CD4-positive, alpha-beta T cell treated with Interleukin-15 for 4 hours (primary cell): Measurements from ENCODE around the gene CEACAM21.

Experiments used
- DNase-seq: peaks from one replicate; pipeline ENCODE4 v3.0.0-alpha.2; 2020; ENCODE audit warnings: low spot score

Gene CEACAM21

DNA sequence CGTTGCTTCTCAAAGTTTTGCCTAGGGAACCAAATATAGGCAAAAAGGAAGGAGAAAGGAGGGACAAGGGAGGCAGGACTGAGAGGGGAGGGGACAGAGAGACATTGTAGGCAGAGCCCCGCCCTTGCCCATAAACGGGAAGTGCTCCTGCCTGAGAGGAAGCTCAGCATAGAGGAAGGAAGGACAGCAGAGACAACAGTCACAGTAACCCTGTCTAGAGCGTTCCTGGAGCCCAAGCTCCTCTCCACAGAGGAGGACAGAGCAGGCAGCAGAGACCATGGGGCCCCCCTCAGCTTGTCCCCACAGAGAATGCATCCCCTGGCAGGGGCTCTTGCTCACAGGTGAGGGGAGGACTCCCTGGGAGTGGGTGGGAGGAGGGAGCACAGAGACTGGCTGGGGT, at the start of gene CEACAM21:
Gene CEACAM21, plus strand, starts transcription at position 169 of the 400 bp plus-strand sequence. Its CDS starts 109 bp downstream, at position 278.
- peak; percentile 52 for DNase-seq

DNA sequence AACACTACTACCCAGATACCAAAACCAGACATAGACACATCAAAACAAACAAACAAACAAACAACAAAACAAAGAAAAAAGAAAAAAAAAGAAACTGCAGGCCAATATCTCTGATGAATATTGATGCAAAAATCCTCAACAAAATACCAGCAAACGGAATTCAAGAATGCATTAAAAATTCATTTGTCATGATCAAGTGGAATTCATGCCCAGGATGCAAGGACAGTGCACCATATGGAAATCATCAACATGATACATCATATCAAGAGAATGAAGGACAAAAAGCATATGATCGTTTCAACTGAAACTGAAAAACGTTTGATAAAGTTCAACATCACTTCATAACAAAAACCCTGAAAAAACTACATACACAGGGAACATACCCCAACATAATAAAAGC, 48.9 kb upstream of the CEACAM21 start:
- DNase-seq: no peak

DNA sequence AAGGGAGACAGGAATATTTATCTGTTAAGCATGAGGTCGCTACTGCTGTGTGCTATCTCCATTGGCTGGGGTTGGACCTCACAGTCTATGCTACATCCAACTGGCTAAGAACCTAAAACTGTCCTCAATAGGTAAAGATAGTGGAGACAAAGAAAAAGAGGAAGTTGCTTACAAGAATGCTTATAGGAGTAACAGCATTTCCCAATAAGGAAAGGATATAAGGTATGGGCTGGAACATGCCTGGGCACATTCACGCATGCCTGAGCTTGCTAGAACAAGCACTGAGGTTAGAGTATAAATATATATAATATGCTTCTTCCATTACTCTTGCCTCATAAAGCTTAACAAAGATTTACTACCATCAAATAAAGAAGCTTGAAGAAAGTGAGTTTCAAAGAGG, 47.9 kb upstream of the CEACAM21 start:
- DNase-seq: no peak

DNA sequence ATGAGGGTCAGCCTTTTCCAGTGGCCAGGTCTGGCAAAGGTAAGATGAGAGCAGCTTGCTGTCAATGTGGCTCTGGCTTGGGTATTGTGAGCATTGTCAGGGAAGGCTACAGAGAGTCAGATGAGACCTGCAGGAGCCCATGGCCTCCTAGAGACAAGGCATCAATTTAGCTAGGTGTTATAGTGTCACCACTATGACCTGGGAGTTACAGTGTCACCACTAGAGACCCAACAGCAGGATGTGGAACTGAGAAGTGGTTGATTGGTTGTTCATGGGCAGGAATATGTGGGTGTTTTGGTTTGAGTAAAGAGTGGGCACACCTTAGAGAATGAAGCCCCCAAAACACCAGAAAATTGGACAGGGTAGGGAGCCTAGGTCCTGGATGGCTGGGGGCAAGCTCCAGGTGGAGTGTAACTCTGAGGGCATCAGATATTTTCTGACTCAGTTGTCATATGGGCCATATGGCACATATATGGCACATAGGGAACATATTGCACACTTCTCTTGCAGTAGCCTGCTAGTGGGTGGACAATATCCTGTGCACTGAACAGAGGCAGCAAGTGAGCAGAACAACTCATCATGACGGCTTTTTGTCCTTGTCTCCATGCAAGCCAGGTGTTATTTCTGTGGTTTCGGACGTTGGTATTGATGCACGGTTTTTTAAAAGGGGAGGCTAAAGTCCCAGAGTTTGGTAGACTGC, 46.3 kb upstream of the CEACAM21 start:
- DNase-seq: no peak

DNA sequence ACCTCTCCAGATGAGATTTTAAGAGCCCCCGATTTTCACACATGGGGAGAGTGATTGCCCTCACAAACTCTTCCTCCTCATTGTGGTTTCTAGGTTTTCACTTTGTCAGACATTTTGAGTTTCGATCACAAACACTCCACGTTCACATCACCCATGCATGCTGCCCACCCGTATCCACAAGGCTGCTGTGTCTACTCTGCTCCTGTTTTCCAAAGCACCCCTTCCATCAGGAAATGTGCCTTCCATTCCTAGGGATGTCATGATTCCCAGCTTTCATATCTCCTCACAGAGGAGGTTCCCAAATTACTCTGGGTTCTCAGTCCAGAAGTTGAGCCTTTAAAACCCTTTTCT, 45.8 kb upstream of the CEACAM21 start:
- no peak for DNase-seq

DNA sequence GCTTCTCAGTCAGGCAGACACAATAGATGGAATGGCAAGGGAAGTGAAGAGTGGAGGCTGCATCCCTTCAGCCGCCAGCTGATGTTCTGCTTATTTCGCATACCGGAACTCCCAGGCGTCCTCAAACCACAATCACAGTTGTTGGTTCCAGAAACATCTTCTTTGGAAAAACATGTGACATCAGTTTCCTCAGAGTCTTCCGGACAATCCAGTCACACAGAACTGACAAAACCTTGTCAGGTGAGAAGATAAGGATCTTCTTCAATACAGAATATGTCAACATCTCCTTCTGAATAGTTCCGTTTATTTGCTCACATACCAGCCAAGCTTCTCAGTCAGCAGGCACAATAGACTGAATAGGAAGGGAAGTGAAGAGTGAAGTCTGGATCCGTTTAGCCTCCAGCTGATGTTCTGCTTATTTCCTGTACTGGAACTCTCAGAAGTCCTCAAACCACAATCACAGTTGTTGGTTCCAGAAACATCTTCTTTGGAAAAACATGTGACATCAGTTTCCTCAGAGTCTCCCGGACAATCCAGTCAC, 45.1 kb upstream of the CEACAM21 start:
- DNase-seq: no peak

DNA sequence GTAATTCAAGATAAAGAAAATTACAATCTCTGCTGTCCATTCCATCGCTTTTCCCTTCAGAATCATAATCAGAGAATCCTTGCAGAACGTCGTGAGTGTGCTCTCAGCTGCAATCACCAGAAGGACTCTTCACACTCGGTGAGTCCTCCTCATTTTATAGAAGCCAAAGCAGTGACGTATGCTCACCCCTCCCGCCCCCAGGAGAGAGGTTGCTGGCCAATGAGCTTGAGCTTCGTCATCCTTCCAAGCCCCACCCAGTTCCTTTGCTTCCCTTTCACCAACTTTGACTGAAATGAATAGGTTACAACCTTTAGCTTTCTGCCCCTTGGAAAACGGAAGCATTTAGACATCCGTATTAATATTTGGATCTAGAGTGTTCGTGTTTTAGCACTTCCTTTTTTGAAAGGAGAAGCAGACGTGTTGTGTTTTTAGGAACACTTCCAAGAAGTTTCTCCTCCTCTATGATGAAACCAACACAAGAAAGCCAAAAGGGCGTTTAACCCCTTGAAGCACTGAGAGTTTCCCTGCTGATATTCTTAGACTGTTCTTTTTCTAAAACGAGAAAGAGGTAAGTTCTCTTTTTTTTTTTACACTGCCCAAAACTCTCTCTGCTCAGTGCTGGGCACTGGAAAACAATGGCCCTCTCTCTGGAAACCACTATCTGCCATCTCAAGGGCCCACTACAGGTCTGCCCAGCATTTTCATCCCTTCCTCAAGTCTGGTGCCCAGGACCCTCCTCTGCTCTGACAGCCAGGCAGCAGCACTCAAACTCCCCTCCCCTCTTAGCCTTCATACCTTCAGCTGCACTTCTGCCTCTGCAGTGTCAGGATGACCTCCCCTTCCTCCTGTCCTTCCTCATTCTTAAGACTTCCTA, 44.3 kb upstream of the CEACAM21 start:
- DNase-seq: peak; percentile 88

DNA sequence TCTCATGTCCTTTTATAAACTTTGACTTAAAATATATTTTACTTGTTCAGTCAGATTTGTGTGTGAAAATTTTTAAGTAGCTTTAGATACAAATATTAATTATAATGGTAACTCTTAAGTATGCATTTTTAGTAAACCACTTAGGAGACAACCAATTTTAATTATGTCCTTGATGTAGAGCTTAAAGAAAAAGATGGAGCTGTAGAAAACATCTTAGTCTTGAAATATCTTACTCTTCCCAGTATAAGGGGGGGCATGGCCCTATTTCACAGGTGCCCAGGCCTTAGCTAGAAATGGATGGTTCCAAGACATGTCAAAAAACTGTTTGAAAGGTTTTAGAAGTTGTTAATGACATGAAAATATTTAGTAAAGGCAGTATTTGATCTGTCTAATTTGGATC, 43.4 kb upstream of the CEACAM21 start:
- DNase-seq: no peak

DNA sequence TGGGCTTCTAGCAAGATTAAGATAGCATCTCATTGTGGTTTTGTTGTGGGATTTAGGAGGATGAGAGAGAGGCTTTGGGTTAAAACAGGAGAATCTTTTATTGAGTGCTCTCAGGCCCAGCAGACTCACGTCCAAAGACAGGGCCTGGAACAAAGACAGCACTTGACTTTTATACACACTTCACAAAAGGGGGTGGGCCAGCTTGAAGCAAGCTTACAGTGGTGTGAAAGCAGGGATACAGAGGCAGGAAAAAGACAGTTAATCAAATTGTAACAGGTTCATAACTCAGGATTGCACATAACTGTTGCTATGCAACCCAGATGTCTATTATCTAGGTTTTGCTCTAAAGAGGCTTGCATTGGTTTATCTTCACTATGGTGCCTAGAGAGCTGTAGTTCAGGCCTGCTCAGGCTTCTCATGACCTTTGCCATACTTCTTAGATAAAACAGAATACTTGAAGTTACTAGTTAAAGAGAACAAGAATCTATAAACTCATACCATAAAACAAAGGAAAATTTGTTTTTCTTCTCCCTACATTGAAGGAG, 42.2 kb upstream of the CEACAM21 start:
- DNase-seq: no peak

DNA sequence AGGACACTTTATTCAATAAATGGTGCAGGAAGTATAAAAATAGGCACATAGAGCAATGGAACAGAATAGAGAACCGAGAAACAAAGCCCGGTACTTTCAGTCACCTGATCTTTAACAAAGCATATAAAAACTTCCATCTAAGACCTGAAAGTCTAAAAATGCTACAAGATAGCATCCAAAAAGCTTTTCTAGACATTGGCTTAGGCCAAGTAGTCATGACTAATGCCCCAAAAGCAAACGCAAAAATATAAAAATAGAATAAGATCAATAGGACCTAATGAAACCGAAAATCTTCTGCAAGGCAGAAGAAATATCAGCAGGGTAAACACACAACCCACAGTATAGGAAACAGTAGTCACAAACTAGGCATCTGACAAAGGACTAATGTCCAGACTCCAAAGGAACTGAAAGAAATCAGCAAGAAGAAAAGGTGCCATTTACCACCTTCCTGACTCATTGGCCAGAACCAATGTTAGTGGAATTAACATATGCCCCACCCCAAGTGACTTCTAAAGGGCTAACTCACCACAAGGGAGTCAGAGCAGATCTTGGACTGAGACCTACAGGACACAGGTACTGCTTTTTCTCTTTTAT, 40.8 kb upstream of the CEACAM21 start:
- no peak for DNase-seq

DNA sequence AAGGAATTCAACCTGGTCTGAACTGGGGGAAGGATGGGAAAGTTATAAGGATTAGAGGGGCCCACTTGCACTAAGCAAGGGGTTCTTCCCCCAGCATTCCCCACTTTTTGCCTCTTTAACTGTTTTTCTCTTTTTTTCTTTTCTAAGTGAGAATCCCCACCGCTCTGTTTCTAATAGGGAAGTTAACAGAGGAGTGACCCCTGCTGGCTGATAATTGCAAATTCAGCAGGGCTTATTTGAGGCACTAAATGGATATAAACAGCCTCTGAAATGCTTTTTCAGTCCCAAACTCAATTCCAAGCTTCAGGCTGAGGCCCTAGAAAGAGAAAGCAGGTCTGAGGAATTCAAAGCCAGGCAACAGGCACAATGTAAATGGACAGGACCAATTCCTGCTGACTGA, 38.2 kb upstream of the CEACAM21 start:
- peak; percentile 62 for DNase-seq

DNA sequence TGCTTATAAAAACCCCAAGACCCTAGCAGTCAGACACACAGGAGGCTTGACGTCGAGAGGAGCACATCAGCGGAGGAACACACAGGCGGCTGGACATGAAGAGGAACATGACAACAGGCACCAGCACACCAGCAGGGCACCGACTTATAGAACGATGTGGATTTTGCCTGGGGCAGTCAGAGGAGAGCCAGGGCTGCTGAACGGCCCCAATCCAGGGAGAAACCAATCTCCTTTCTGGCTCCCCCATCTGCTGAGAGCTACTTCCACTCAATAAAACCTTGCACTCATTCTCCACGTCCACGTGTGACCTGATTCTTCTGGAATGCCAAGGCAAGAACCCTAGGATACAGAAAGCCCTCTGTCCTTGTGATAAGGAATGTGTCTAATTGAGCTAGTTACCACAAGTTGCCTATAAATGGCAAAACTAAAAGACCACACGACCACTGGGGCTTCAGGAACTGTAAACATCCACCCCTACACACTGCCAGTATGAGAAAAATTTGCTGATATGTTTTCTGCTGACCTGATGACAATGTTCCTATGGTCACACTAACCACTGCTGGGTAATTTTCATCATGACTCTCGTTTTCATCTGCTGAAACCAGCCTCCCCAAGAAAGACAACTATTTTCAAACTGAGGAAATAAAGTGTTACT, 35.8 kb upstream of the CEACAM21 start:
- no peak for DNase-seq

DNA sequence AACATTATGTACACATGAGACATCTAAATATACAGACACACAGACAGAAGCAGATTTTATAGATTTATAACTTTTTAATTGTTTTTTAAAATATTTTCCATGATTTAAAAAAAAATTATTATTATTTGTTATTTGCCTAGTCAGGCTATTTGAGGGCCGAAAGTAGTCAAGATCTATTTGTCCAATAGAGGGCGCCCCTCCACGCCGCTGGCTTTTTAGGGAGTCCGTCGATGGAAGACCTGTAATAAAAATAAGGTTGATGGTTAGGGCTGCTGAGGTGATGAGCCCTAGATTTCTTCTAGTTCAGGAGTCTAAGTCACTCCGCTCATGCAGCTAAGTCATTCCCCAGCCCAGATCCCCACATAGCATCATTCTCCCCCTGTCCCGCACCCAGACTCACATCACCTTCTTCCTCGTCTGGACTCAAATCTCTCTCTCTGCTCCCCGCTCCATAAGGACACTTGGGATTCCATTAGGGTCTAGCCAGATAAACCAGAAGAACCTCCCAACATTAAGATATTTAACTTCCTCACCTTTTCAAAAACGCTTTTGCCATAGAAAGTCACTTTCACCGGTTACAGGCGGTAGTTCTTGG, 33.9 kb upstream of the CEACAM21 start:
- peak; percentile 88 for DNase-seq

DNA sequence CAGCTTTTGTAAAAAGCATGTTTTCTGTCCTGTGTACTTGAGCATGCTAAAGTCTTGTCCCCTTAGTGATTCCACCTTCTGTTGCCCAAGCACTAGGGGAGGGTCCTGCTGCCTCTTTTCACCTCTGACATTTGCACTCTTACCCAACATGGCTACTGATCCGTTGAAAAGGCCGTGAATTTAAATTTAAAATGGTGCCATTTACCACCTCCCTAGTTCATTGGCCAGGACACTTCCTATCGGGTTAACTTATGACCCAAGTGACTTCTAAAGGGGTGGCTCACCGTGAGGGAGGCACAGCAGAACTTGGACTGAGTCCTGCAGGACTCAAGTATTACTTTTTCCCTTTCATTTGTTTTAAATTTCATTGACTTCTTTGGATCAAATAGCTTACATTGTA, 33.3 kb upstream of the CEACAM21 start:
- no peak for DNase-seq

DNA sequence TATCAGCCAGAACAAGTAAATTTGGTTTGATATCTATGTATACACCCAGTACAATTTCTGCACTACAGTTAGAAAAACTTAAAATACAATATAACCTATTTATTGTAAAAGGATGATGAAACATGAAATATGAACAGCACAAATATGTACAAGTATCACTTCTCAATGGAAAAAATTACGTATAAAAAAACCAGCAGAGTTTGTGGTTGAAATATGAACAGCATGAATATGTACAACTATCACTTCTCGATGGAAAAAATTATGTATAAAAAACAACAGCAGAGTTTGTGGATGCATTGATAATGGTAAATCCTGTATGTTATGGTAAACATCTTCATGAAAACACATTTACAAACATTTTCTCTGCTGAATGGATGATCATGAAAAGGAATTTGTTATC, 32.4 kb upstream of the CEACAM21 start:
- no peak for DNase-seq

DNA sequence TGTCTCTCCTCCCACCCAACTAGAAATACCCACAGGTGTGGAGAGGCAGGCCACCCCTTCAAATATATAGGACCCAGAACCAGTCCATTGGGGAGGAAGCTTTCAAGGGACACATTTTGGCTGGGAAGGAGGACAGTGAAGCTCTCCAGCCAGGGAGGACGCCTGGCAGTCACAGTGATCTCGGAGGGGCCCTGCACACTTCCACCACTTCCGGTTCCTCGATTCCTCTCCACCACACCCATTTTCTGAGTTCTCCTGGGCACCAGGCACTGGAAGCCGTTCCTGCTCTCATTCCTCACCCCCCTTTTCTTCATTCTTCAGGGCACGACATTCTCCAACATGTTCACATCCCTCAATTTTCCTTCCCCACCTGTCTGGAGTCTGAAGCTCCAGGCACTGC, 30.4 kb upstream of the CEACAM21 start:
- no peak for DNase-seq

DNA sequence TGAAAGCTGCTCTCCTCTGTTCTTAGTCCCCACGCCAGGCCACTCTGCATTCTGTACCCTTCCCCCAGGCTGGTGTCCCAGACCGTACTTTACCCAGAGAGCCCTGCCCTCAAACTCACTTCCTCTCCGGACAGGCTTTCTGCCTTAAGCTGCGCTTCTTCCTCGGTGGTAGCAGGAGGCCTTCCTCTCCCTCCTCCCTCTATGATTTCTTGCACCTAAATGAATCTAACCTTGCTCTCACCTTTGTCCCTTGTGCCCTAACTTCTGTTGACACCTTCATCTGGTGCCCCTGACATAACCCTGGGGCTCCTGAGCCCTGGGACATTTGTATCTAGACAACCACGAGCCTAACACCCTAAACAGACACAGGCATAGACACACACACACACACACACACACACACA, 29.6 kb upstream of the CEACAM21 start:
- peak; percentile 47 for DNase-seq

DNA sequence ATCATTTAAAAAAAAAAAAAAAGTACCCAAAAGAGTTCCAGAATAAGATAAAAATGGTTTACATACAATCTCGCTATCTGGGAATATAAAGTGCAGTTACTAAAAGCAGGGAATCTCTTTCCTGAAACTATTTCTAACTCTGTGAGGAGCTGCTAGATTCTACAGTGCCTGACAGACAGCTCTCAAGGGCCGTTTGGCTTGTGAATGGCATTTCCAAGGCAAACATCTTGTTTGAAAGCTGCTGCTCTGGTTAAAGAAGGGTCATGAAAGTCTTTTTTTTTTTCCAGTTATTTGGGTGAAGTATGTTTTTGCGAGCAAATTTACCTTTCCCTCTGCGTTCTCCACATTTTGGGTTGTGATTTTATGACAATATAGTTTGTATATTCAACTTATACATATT, 29.0 kb upstream of the CEACAM21 start:
- no peak for DNase-seq

DNA sequence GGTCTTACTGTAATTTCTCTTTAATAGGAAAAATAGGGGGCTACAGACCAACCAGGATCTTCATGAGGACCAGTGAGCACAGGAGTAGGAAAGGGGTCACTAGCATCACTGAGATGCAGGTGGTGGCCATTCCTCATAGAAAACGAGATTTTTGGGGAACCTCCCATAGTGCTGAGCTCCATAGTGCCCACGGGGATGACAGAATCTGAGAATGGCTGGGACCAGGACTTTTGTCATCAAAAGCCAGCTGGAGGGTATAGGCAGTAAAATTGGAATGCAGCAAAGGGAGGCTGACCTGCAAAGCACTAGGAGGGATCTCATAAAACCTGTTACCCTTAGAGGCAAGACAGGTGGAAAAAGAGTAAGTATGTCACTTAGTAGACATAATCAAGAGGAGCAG, 28.4 kb upstream of the CEACAM21 start:
- no peak for DNase-seq

DNA sequence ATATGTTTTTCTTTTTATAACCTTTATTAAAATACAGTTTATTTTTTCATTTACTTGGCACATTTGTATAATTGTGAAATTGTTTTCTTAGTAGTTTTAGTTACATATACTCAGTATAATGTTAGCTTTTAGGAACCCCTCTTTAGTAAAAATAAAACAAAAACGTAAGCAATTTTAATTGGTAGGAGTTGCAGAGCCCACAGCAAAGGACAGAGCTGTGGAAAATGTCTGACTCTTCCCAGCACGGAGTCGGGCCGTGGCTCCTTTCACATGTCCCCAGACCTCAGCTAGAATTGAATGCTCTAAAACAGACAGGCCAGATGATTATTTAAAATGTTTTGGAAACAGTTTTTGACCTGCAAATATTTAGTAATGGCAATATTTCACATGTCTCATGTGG, 27.9 kb upstream of the CEACAM21 start:
- DNase-seq: no peak

DNA sequence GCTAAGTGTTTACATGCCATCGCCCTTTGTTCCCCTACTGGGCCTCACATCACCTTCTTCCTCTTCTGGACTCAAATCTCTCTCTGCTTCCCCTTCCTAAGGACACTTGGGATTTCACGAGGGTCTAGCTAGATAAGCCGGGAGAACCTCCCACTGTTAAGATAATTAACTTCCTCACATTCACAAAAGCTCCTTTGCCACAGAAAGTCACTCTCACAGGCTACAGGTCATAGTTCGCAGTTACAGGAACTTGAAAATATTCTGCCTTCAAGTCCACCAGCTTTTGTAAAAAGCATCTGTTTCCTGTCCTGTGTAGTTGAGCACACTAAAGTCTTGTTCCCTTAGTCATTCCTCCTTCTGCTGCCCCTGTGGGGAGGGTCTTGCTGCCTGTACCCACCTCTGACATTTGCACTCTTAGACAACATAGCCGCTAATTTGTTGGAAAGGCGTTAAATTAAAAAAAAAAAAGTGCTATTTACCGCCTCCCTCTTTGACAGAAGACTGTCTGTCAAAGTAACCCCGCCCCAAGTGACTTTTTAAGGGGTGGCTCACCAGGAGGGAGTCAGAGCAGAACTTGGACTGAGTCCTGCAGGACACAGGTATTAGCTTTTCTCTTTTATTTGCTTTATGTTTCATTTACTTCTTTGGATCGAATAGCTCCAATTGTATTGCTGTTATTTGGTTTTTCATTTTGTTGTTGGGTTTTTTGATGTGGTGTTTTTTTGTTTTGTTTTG, 26.8 kb upstream of the CEACAM21 start:
- DNase-seq: peak; percentile 90
